ES-I3 (cell line): ENCODE data around the gene MYOD1.

Source experiments
- H3K36me3 ChIP-seq: 2 replicates; pipeline ENCODE4 v1.6.1; 2013; ENCODE audit warnings: mild to moderate bottlenecking, low read length, control low read depth, moderate library complexity; ENCODE audit not compliant: insufficient read depth
- H3K4me1 ChIP-seq: 2 replicates; pipeline ENCODE4 v1.6.1; 2013; ENCODE audit warnings: mild to moderate bottlenecking, control low read depth, low read length; ENCODE audit not compliant: insufficient read depth
- H3K9ac ChIP-seq: 2 replicates; pipeline ENCODE4 v1.6.1; 2013; ENCODE audit warnings: low read depth, mild to moderate bottlenecking, low read length, moderate library complexity
- H3K9me3 ChIP-seq: 2 replicates; pipeline ENCODE4 v1.6.1; 2013; ENCODE audit warnings: mild to moderate bottlenecking, low read length, moderate library complexity; ENCODE audit not compliant: control insufficient read depth, insufficient read depth

The MYOD1 gene

GRCh38 chr11:17719028-17719937 is at the start of gene MYOD1:
Gene MYOD1 (plus strand): TSS chr11:17719571. CDS start chr11:17719783, 212 bp downstream.
- peak within 1 kb of the TSS; percentile 40; the same call in 1 of the 2 replicates for H3K9ac ChIP-seq
- no peaks in the 10 kb centered on the region for H3K36me3 ChIP-seq
- no peaks in the 10 kb centered on the region for H3K9me3 ChIP-seq
- H3K4me1 ChIP-seq = no peaks in the 10 kb centered on the region

GRCh38 chr11:17672469-17672868 is 46.9 kb upstream of the MYOD1 start:
- Histone ChIP-seq H3K9me3 (peaks cover 3% of the 10 kb centered on the region; the same call in 1 of the 2 replicates), H3K9ac (no peak overlapping the region), H3K36me3 (no peaks in the 10 kb centered on the region), H3K4me1 (no peaks in the 10 kb centered on the region)

GRCh38 chr11:17673951-17674350 is 45.4 kb upstream of the MYOD1 start:
- Histone ChIP-seq H3K4me1 (no peaks in the 10 kb centered on the region), H3K9me3 (peaks cover 3% of the 10 kb centered on the region; the same call in 1 of the 2 replicates), H3K36me3 (no peaks in the 10 kb centered on the region), H3K9ac (no peak overlapping the region)

- no peak overlapping the region for H3K9ac ChIP-seq
- no peaks in the 10 kb centered on the region for H3K4me1 ChIP-seq
- H3K36me3 ChIP-seq = no peaks in the 10 kb centered on the region; the same call in 1 of the 2 replicates
- H3K9me3 ChIP-seq = no peaks in the 10 kb centered on the region
These were observed 36.5 kb upstream of the MYOD1 start for GRCh38 chr11:17682848-17683247.

GRCh38 chr11:17683377-17684161 is 35.8 kb upstream of the MYOD1 start:
- Histone ChIP-seq H3K9me3 (no peaks in the 10 kb centered on the region), H3K36me3 (no peaks in the 10 kb centered on the region; the same call in 1 of the 2 replicates), H3K4me1 (no peaks in the 10 kb centered on the region), H3K9ac (no peak overlapping the region)

- no peaks in the 10 kb centered on the region for H3K4me1 ChIP-seq
- no peaks in the 10 kb centered on the region; the same call in 1 of the 2 replicates for H3K36me3 ChIP-seq
- no peaks in the 10 kb centered on the region for H3K9me3 ChIP-seq
- no peak overlapping the region for H3K9ac ChIP-seq
These were observed 34.8 kb upstream of the MYOD1 start for GRCh38 chr11:17684550-17684949.

GRCh38 chr11:17686231-17686980 is 33.0 kb upstream of the MYOD1 start:
- Histone ChIP-seq H3K9ac (no peak overlapping the region), H3K4me1 (no peaks in the 10 kb centered on the region), H3K36me3 (no peaks in the 10 kb centered on the region; the same call in 1 of the 2 replicates), H3K9me3 (no peaks in the 10 kb centered on the region)

- H3K9ac ChIP-seq = no peak overlapping the region
- H3K36me3 ChIP-seq = no peaks in the 10 kb centered on the region
- no peaks in the 10 kb centered on the region for H3K4me1 ChIP-seq
- H3K9me3 ChIP-seq = no peaks in the 10 kb centered on the region
These were observed 31.3 kb upstream of the MYOD1 start for GRCh38 chr11:17687946-17688670.

GRCh38 chr11:17691550-17691949 is 27.8 kb upstream of the MYOD1 start:
- Histone ChIP-seq H3K9ac (no peak overlapping the region), H3K9me3 (no peaks in the 10 kb centered on the region), H3K4me1 (no peaks in the 10 kb centered on the region), H3K36me3 (no peaks in the 10 kb centered on the region)

- Histone ChIP-seq H3K9me3 (no peaks in the 10 kb centered on the region), H3K9ac (no peak overlapping the region), H3K36me3 (no peaks in the 10 kb centered on the region), H3K4me1 (no peaks in the 10 kb centered on the region)
These were observed 27.4 kb upstream of the MYOD1 start for GRCh38 chr11:17691976-17692375.

- H3K9me3 ChIP-seq = no peaks in the 10 kb centered on the region
- H3K9ac ChIP-seq = no peak overlapping the region
- no peaks in the 10 kb centered on the region for H3K4me1 ChIP-seq
These were observed 26.4 kb upstream of the MYOD1 start for GRCh38 chr11:17692931-17693330.

GRCh38 chr11:17693531-17693930 is 25.8 kb upstream of the MYOD1 start:
- no peaks in the 10 kb centered on the region for H3K9me3 ChIP-seq

More at GRCh38 chr11:17692931-17693330, 26.4 kb upstream of the MYOD1 start:
- H3K36me3 ChIP-seq = no peaks in the 10 kb centered on the region

GRCh38 chr11:17694494-17695110 is 24.8 kb upstream of the MYOD1 start:
- no peaks in the 10 kb centered on the region for H3K4me1 ChIP-seq
- no peaks in the 10 kb centered on the region for H3K36me3 ChIP-seq
- no peak overlapping the region for H3K9ac ChIP-seq
- no peaks in the 10 kb centered on the region for H3K9me3 ChIP-seq

More at GRCh38 chr11:17693531-17693930, 25.8 kb upstream of the MYOD1 start:
- H3K36me3 ChIP-seq = no peaks in the 10 kb centered on the region
- H3K9ac ChIP-seq = no peak overlapping the region
- no peaks in the 10 kb centered on the region for H3K4me1 ChIP-seq
